SK-N-SH treated with all-trans-retinoic acid at 6 μM for 48 hours (cell line): ENCODE results near the gene SCYL1.

Experiments used
- ATAC-seq: fragments of 200-7000 bp; cut with Tn5 transposase; 3 replicates; pipeline ENCODE4 v1.9.1; 2020; ENCODE audit warnings: mild to moderate bottlenecking, moderate library complexity
- ARNTL ChIP-seq: fragments of 450-650 bp; formaldehyde crosslinking; IDR thresholded peaks from 2 replicates; pipeline ENCODE4 v1.5.0; 2020; ENCODE audit warnings: low read depth, mild to moderate bottlenecking, moderate library complexity, borderline replicate concordance
- BACH2 ChIP-seq: fragments of 250-450 bp; sonication (Bioruptor Pico); IDR thresholded peaks from 2 replicates; pipeline ENCODE4 v1.9.0; 2021; ENCODE audit warnings: mild to moderate bottlenecking, borderline replicate concordance
- CREB5 ChIP-seq: fragments of 250-450 bp; sonication (Bioruptor Pico); IDR thresholded peaks from 2 replicates; pipeline ENCODE4 v1.5.1; 2020; ENCODE audit warnings: low read depth, mild to moderate bottlenecking, moderate library complexity
- CSRNP3 ChIP-seq: fragments of 250-450 bp; sonication (Bioruptor Pico); IDR thresholded peaks from 2 replicates; pipeline ENCODE4 v1.5.1; 2021; ENCODE audit warnings: mild to moderate bottlenecking, moderate library complexity
- ESRRG ChIP-seq: fragments of 250-450 bp; sonication (Bioruptor Pico); IDR thresholded peaks from 2 replicates; pipeline ENCODE4 v1.6.1; 2021; ENCODE audit warnings: mild to moderate bottlenecking
- GLIS3 ChIP-seq: fragments of 250-450 bp; sonication (Bioruptor Pico); IDR thresholded peaks from 2 replicates; pipeline ENCODE4 v1.5.0; 2020; ENCODE audit warnings: mild to moderate bottlenecking, moderate library complexity
- OSR1 ChIP-seq: fragments of 250-450 bp; sonication (Bioruptor Pico); IDR thresholded peaks from 2 replicates; pipeline ENCODE4 v1.8.0; 2022; ENCODE audit warnings: moderate library complexity, mild to moderate bottlenecking, inconsistent platforms
- PATZ1 ChIP-seq: fragments of 250-450 bp; sonication (Bioruptor Pico); IDR thresholded peaks from 2 replicates; pipeline ENCODE4 v1.8.0; 2020; ENCODE audit warnings: mild to moderate bottlenecking, moderate library complexity, borderline replicate concordance
- PPARA ChIP-seq: fragments of 250-450 bp; sonication (Bioruptor Pico); IDR thresholded peaks from 2 replicates; pipeline ENCODE4 v1.5.0; 2020; ENCODE audit warnings: mild to moderate bottlenecking, borderline replicate concordance
- RARB ChIP-seq: fragments of 250-450 bp; sonication (Bioruptor Pico); IDR thresholded peaks from 2 replicates; pipeline ENCODE4 v1.8.0; 2021; ENCODE audit warnings: mild to moderate bottlenecking, moderate library complexity
- SNAI2 ChIP-seq: fragments of 250-450 bp; sonication (Bioruptor Pico); IDR thresholded peaks from 2 replicates; pipeline ENCODE4 v1.5.0; 2020; ENCODE audit warnings: mild to moderate bottlenecking, moderate library complexity
- TCF4 ChIP-seq: fragments of 250-450 bp; sonication (Bioruptor Pico); IDR thresholded peaks from 2 replicates; pipeline ENCODE4 v1.8.0; 2021; ENCODE audit warnings: mild to moderate bottlenecking, moderate library complexity, borderline replicate concordance
- TOX ChIP-seq: fragments of 250-450 bp; sonication (Bioruptor Pico); IDR thresholded peaks from 2 replicates; pipeline ENCODE4 v1.8.0; 2021; ENCODE audit warnings: mild to moderate bottlenecking, moderate library complexity, borderline replicate concordance
- TSHZ2 ChIP-seq: fragments of 250-450 bp; sonication (Bioruptor Pico); IDR thresholded peaks from 2 replicates; pipeline ENCODE4 v1.5.0; 2020; ENCODE audit warnings: mild to moderate bottlenecking, moderate library complexity
- ZC3H10 ChIP-seq: fragments of 250-450 bp; sonication (Bioruptor Pico); IDR thresholded peaks from 2 replicates; pipeline ENCODE4 v1.5.1; 2021; ENCODE audit warnings: mild to moderate bottlenecking, moderate library complexity
- ZFP3 ChIP-seq: fragments of 250-450 bp; sonication (Bioruptor Pico); IDR thresholded peaks from 2 replicates; pipeline ENCODE4 v1.5.0; 2020; ENCODE audit warnings: mild to moderate bottlenecking, moderate library complexity
- ZFP30 ChIP-seq: fragments of 450-650 bp; formaldehyde crosslinking; IDR thresholded peaks from 2 replicates; pipeline ENCODE4 v1.5.0; 2022; ENCODE audit warnings: mild to moderate bottlenecking, moderate library complexity
- ZNF565 ChIP-seq: fragments of 450-650 bp; formaldehyde crosslinking; conservative IDR thresholded peaks from 2 replicates; pipeline ENCODE4 v1.5.0; 2020; ENCODE audit warnings: low read depth, mild to moderate bottlenecking, moderate library complexity
- ZNF70 ChIP-seq: fragments of 450-650 bp; formaldehyde crosslinking; IDR thresholded peaks from 2 replicates; pipeline ENCODE4 v1.5.0; 2020; ENCODE audit warnings: mild to moderate bottlenecking, moderate library complexity
- ZNF8 ChIP-seq: fragments of 450-650 bp; formaldehyde crosslinking; IDR thresholded peaks from 2 replicates; pipeline ENCODE4 v1.5.0; 2020; ENCODE audit warnings: mild to moderate bottlenecking, moderate library complexity

The SCYL1 gene

GRCh38 chr11:65504674-65505465 lies 20.0 kb upstream of the SCYL1 start:
- no peak for ATAC-seq
- TF ChIP-seq TSHZ2 (CRISPR knock-in tag) (no peak), CSRNP3 (CRISPR knock-in tag) (peak; percentile 74; the same call in 1 of the 2 replicates), ZFP3 (no peak), SNAI2 (CRISPR knock-in tag) (no peak), ESRRG (CRISPR knock-in tag) (peak; percentile 62; the same call in 1 of the 2 replicates), RARB (CRISPR knock-in tag) (peak; percentile 68; the same call in 1 of the 2 replicates), GLIS3 (peak; percentile 87), CREB5 (peak; percentile 80), TOX (CRISPR knock-in tag) (peak; percentile 90; the same call in 1 of the 2 replicates), PPARA (CRISPR knock-in tag) (no peak), ZC3H10 (CRISPR knock-in tag) (peak; percentile 76; the same call in 1 of the 2 replicates), BACH2 (CRISPR knock-in tag) (no peak), ZFP30 (CRISPR knock-in tag) (no peak), ZNF8 (CRISPR knock-in tag) (peak; percentile 47), PATZ1 (peak; percentile 90)

GRCh38 chr11:65505466-65506289 lies 19.2 kb upstream of the SCYL1 start:
- ATAC-seq: no peak
- TF ChIP-seq CREB5 (peak; percentile 74), TOX (CRISPR knock-in tag) (peak; percentile 80), RARB (CRISPR knock-in tag) (peak; percentile 92), ZNF8 (CRISPR knock-in tag) (no peak), SNAI2 (CRISPR knock-in tag) (peak; percentile 61), ZC3H10 (CRISPR knock-in tag) (peak; percentile 88), ARNTL (CRISPR knock-in tag) (peak; percentile 51; the same call in 1 of the 2 replicates), ZNF70 (CRISPR knock-in tag) (no peak), BACH2 (CRISPR knock-in tag) (no peak), TCF4 (0 out of 2 replicates have a peak, but pooled peaks have one; percentile 10), GLIS3 (peak; percentile 95), OSR1 (no peak), CSRNP3 (CRISPR knock-in tag) (peak; percentile 39; the same call in 1 of the 2 replicates), PATZ1 (peak; percentile 77), ESRRG (CRISPR knock-in tag) (peak; percentile 86; the same call in 1 of the 2 replicates), ZNF565 (CRISPR knock-in tag) (peak; percentile 10; the same call in 1 of the 2 replicates)
